Neural cell (in vitro differentiated cells): Measurements from ENCODE around the gene SLC30A5.

Source experiments
- EP300 ChIP-seq: fragments of 450-650 bp; conservative IDR thresholded peaks from 2 replicates; pipeline ENCODE4 v1.6.1; 2014; ENCODE audit warnings: antibody characterized with exemption, mild to moderate bottlenecking, moderate library complexity; ENCODE audit not compliant: poor library complexity, severe bottlenecking
- EZH2 ChIP-seq: fragments of 200-600, 300-800 bp; shearing (Covaris generic), sonication (generic); IDR thresholded peaks from 2 replicates; pipeline ENCODE4 v1.6.1; 2014; ENCODE audit warnings: antibody characterized with exemption, low read length, borderline replicate concordance, mild to moderate bottlenecking; ENCODE audit not compliant: insufficient read depth, poor library complexity, severe bottlenecking
- POLR2AphosphoS5 ChIP-seq: IDR thresholded peaks from 2 replicates; pipeline ENCODE4 v1.6.1; 2012
- RAD21 ChIP-seq: fragments of 450-650 bp; conservative IDR thresholded peaks from 2 replicates; pipeline ENCODE4 v1.6.1; 2014; ENCODE audit warnings: antibody characterized with exemption, mild to moderate bottlenecking, moderate library complexity
- SMC3 ChIP-seq: fragments of 450-650 bp; conservative IDR thresholded peaks from 2 replicates; pipeline ENCODE4 v1.6.1; 2014; ENCODE audit warnings: antibody characterized with exemption, mild to moderate bottlenecking, moderate library complexity; ENCODE audit not compliant: poor library complexity
- TAF1 ChIP-seq: IDR thresholded peaks from 2 replicates; pipeline ENCODE4 v1.6.1; 2012; ENCODE audit warnings: low read depth
- TF ChIP-seq, protein P1 (sequence below): fragments of 450-650 bp; IDR thresholded peaks from 2 replicates; pipeline ENCODE4 v1.5.1; 2014; ENCODE audit warnings: antibody characterized with exemption, mild to moderate bottlenecking, moderate library complexity; ENCODE audit not compliant: poor library complexity, severe bottlenecking

DNA sequence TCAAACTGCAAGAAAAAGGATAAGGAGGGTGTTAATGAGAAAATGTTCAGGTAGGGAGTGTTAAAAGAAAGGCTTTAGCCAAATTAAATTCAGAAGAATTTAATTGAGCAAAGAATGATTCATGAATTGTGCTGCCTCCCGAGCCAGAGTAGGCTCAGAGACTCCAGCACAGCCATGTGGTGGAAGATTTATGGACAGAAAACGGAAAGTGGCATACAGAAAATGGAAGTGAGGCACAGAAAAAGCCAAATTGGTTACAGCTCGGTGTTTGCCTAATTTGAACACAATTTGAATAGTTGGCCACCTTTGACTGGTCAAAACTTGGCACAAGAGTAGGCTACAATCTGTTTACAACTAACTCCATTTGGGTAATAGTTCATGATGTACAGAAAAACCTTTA is 9.6 kb upstream of the SLC30A5 start:
- TF ChIP-seq, protein P1, sequence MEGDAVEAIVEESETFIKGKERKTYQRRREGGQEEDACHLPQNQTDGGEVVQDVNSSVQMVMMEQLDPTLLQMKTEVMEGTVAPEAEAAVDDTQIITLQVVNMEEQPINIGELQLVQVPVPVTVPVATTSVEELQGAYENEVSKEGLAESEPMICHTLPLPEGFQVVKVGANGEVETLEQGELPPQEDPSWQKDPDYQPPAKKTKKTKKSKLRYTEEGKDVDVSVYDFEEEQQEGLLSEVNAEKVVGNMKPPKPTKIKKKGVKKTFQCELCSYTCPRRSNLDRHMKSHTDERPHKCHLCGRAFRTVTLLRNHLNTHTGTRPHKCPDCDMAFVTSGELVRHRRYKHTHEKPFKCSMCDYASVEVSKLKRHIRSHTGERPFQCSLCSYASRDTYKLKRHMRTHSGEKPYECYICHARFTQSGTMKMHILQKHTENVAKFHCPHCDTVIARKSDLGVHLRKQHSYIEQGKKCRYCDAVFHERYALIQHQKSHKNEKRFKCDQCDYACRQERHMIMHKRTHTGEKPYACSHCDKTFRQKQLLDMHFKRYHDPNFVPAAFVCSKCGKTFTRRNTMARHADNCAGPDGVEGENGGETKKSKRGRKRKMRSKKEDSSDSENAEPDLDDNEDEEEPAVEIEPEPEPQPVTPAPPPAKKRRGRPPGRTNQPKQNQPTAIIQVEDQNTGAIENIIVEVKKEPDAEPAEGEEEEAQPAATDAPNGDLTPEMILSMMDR, result no peak
- no peak for TF ChIP-seq EP300
- TF ChIP-seq RAD21, result no peak
- TF ChIP-seq EZH2, result no peak
- no peak for TF ChIP-seq POLR2AphosphoS5
- no peak for TF ChIP-seq SMC3
- no peak for TF ChIP-seq TAF1
